GM12801 (cell line): ENCODE measurements around the gene KIF16B.

Source experiments
- CTCF ChIP-seq: IDR thresholded peaks from one replicate; pipeline ENCODE4 v1.5.1; 2011; ENCODE audit warnings: control low read depth; ENCODE audit not compliant: insufficient read length; ENCODE audit errors: extremely low read depth

KIF16B gene

GRCh38 chr20:16257813-16258430 is 315.3 kb downstream of the KIF16B start:
- TF ChIP-seq CTCF, result no peak

GRCh38 chr20:16257021-16257420 is 316.2 kb downstream of the KIF16B start:
- TF ChIP-seq CTCF, result no peak

- TF ChIP-seq CTCF, result no peak
Measured at GRCh38 chr20:16246870-16247269, 326.4 kb downstream of the KIF16B start.

- no peak for TF ChIP-seq CTCF
Measured at GRCh38 chr20:16246291-16246690, 327.0 kb downstream of the KIF16B start.

GRCh38 chr20:16245879-16246278 is 327.4 kb downstream of the KIF16B start:
- TF ChIP-seq CTCF, result no peak

GRCh38 chr20:16244892-16245291 is 328.4 kb downstream of the KIF16B start:
- TF ChIP-seq CTCF, result no peak

- no peak for TF ChIP-seq CTCF
Measured at GRCh38 chr20:16243470-16243869, 329.8 kb downstream of the KIF16B start.
